ENCODE measurements around the gene TPM2.

TPM2 gene

GRCh38 chr9:35711501-35712428 is 22.0 kb upstream of the TPM2 start:
- Histone ChIP-seq H3K27me3 (ENCODE audit: insufficient read depth, low read depth, severe bottlenecking) (no peaks in the 10 kb centered on the region), H3K27ac (no peak overlapping the region), H3K4me3 (ENCODE audit: low read depth, low read length) (no peak overlapping the region), H3K9me3 (ENCODE audit: severe bottlenecking) (no peaks in the 10 kb centered on the region), H3K36me3 (peaks cover 85% of the 10 kb centered on the region)
- no peak for DNase-seq
- TF ChIP-seq CTCF (IDR thresholded peaks at IDR 0.05; ENCODE audit: low read depth, low read length) = no peak

GRCh38 chr9:35710818-35711500 is 21.2 kb upstream of the TPM2 start:
- DNase-seq = no peak
- H3K36me3 ChIP-seq = peaks cover 87% of the 10 kb centered on the region
- no peak for TF ChIP-seq CTCF (IDR thresholded peaks at IDR 0.05; ENCODE audit: low read depth, low read length)
- H3K9me3 ChIP-seq (ENCODE audit: severe bottlenecking) = no peaks in the 10 kb centered on the region
- H3K27ac ChIP-seq = no peak overlapping the region
- no peak overlapping the region for H3K4me3 ChIP-seq (ENCODE audit: low read depth, low read length)
- H3K27me3 ChIP-seq (ENCODE audit: insufficient read depth, low read depth, severe bottlenecking) = no peaks in the 10 kb centered on the region

DNA sequence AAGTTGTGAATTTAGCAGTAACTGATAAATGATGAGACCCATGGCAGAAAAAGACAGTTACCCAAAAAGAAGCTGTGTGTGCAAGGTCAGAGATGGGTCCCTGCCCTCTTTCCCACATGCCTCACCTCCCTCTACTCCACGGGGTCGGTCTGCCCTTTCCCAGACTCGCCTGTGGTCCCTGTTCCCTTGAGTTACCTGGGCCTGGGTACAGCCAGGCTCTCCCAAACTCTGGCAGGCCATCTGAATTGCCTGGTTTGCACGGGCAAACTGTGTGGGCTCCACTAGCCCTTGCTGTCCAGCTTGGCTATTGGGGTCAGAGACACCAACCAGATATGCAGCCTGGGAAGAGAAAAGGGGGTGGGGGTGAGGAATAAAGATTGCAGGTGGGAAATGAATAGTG is 18.4 kb upstream of the TPM2 start:
- no peak for TF ChIP-seq CTCF (IDR thresholded peaks at IDR 0.05; ENCODE audit: low read depth, low read length)
- no peak for DNase-seq
- Histone ChIP-seq H3K36me3 (peaks cover 88% of the 10 kb centered on the region), H3K27ac (no peak overlapping the region), H3K9me3 (ENCODE audit: severe bottlenecking) (no peaks in the 10 kb centered on the region), H3K27me3 (ENCODE audit: insufficient read depth, low read depth, severe bottlenecking) (no peaks in the 10 kb centered on the region), H3K4me3 (ENCODE audit: low read depth, low read length) (no peak overlapping the region)

- Histone ChIP-seq H3K27me3 (ENCODE audit: insufficient read depth, low read depth, severe bottlenecking) (no peaks in the 10 kb centered on the region), H3K4me3 (ENCODE audit: low read depth, low read length) (no peak overlapping the region), H3K36me3 (peaks cover 92% of the 10 kb centered on the region), H3K9me3 (ENCODE audit: severe bottlenecking) (no peaks in the 10 kb centered on the region), H3K27ac (no peak overlapping the region)
- no peak for DNase-seq
- no peak for TF ChIP-seq CTCF (IDR thresholded peaks at IDR 0.05; ENCODE audit: low read depth, low read length)
These were observed 17.2 kb upstream of the TPM2 start for GRCh38 chr9:35706951-35707350.

- no peaks in the 10 kb centered on the region for H3K9me3 ChIP-seq (ENCODE audit: severe bottlenecking)
- no peak for TF ChIP-seq CTCF (IDR thresholded peaks at IDR 0.05; ENCODE audit: low read depth, low read length)
- H3K27ac ChIP-seq = no peak overlapping the region
- DNase-seq = no peak
- H3K36me3 ChIP-seq = peaks cover 93% of the 10 kb centered on the region
- no peaks in the 10 kb centered on the region for H3K27me3 ChIP-seq (ENCODE audit: insufficient read depth, low read depth, severe bottlenecking)
- no peak overlapping the region for H3K4me3 ChIP-seq (ENCODE audit: low read depth, low read length)
These were observed 16.2 kb upstream of the TPM2 start for GRCh38 chr9:35705836-35706430.
